ENCODE results near the gene KIN.
"Not testable (repeated sequence)": the region's sequence is repeated elsewhere in the genome, so short reads cannot be mapped to it uniquely, and the experiment has no call there.

KIN gene, protein sequence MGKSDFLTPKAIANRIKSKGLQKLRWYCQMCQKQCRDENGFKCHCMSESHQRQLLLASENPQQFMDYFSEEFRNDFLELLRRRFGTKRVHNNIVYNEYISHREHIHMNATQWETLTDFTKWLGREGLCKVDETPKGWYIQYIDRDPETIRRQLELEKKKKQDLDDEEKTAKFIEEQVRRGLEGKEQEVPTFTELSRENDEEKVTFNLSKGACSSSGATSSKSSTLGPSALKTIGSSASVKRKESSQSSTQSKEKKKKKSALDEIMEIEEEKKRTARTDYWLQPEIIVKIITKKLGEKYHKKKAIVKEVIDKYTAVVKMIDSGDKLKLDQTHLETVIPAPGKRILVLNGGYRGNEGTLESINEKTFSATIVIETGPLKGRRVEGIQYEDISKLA

DNA sequence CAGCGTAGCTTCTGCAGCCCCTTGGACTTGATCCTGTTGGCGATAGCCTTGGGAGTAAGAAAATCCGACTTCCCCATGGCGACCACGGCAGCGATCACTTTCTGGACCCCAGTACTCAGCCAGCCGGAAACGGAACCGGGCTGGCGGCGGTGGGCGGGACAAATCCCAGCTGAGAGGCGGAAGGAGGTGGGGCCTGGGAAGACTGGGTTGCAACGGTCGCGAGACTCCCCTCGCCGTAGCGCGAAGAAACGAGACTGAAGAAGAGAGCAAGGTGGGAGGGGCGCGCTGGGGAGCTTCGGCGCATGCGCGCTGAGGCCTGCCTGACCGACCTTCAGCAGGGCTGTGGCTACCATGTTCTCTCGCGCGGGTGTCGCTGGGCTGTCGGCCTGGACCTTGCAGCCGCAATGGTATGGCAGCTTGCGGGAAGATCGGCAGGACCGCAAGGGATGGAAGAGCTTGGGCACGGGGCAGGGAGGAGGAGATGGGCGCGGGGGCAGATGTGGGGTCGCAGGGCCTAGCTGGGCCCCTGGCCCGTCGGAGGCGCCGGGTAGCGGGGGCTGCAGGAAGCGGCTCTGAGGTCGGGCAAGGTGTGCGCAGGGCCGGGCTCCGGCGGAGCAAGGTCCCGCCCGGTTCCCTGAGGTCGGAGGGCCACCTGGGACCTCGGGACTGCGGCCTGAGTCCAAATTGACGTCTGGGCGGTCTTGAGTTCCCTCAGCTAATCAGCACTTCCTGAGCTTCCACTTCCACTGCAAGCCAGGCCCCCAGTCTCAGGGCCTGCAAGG lies at the start of gene KIN, which contains the start of gene ATP5F1C:
Gene KIN (minus strand): TSS at position 137 of the 782 bp plus-strand sequence. CDS start 60 bp downstream, at position 77.
Gene ATP5F1C (plus strand): TSS at position 321 of the 782 bp plus-strand sequence. CDS start 31 bp downstream, at position 352.
- DNase-seq: peak; percentile 97

DNA sequence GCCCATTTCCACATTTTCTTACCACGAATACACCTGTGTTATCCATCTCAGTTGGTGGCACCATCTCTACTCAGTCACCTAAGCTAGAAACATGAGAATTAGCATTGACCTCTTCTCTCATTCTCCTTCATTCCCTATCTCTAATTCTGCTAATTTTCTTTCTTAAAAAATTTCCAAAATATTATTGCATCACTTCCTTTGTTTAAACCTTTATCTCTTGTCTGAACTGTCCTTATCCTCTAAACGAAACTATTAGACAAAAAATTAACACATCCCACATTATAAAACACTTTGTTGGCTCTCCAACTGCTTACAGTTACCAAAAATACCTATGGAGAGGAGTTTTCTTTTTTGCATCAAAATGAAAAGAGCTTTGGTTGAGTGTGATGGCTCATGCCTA lies 48.8 kb upstream of the KIN start:
- no peak for DNase-seq

DNA sequence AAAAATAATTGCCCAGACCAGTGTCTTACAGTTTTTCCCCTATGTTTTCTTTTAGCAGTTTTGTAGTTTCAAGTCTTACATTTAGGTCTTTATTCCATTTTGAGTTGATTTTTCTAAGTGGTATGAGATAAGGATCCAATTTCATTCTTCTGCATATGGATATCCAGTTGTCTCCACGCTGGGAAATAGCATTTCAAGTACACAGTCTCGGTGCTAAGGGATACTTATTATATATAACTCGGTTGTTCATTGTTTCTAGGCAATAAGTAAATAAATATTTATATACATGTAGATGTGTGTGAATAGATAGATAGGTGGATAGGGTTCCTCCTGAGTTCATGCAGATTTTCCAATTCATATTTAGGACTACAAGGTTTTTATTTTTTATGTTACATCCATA lies 46.5 kb upstream of the KIN start:
- DNase-seq: no peak

DNA sequence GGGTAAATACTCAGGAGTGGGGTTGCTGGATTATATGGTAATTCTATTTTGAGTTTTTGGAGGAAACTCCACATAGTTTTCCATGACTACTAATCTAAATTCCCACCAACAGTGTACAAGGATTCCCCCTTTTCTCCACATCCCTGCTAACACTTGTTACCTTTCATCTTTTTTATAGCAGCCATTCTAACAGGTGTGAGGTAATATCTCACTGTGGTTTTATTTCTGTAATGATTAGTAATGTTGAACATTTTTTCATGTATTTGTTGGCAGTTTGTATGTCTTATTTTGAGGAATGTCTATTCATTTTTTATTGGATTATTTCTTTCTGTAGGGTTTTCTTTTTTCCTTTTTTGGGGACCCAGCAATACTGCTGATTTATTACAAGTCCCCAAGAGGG lies 45.4 kb upstream of the KIN start:
- no peak for DNase-seq

DNA sequence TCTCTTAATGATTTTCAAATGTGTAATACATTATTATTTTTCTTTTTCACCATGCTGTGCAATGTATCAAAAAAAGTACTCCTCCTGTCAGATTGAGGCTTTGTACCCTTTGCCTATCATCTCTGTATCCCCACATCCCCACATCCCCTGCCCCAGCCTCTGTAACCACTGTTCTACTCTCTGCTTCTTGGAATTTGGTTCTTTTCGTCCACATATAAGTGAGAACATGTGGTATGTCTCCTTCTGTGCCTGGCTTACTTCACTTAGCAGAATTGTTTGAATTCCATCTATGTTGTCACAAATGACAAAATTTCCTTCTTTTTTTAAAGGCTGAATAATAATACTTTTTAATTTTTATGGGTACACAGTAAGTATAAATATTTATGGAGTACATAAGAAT lies 44.3 kb upstream of the KIN start:
- DNase-seq: no peak

DNA sequence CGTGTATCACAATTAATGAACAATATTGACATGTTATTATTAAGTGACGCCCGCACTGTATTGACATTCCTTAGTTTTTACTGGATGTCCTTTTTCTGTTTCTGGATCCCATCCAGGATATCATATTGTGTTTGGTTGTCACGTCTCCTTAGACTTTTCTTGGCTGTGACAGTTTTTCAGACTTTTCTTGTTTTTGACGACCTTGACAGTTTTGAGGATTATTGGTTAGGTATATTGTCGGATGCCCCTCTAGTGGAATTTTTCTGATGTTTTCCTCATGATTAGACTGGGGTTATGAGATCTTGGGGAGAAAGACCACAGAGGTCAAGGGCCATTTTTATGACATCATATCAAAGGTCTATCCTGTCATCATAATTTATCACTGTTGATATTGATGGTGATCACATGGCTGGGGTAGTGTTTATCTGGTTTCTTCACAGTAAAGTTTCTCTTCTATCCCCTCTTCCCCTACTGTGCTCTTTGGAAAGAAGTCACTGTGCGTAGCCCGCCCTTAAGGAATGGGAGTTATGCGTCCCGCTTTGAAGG lies 41.6 kb upstream of the KIN start:
- no peak for DNase-seq

DNA sequence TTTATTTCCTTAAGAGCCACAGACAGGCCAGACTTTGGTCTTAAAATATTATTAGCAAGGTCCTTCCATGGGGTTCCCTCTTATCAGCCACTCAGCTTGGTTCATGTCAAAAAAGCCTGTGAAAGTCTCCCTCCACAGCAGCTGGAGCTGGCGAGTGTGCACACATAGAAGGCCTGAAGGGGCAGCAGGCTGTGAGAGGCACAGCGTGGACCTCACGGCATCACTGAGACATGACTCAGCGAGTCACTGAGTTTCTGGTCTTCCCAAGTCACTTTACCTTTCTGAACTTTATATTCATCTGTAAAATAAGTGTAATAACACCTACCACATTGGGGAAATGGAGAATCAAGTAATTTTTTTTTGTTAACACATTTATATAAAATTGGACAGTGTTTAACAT lies 39.2 kb upstream of the KIN start:
- DNase-seq: no peak

DNA sequence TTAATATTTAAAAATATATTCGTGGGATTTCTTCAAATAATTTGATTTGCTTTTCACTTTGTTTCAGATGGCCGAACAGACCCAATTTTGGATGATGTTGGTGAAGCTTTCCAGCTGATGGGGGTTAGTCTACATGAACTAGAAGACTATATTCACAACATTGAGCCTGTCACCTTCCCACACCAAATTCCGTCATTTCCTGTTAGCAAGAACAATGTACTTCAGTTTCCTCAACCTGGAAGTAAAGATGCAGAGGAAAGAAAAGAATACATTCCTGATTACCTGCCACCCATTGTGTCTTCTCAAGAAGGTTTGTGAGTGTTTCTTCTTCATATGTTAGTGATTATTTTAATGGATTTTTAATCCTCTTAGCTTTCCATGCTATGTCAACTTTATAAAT lies 36.5 kb upstream of the KIN start:
- DNase-seq: no peak

DNA sequence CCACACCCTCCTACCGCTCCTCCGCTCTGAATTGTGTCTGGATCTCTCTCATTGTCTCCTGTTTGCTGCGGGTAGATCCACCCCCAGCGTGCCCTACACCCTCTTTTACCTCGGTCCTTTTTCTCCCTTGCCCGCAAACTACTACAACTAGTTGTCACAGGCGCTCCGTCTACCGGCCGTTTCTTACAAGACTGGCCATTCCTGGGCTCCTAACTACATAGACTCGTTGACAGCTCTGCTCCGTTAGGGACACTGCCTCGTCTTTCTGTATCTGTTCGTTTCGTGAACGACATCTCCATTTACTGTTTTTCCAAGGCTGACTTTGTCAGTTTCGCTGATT lies 31.3 kb upstream of the KIN start:
- no peak for DNase-seq

DNA sequence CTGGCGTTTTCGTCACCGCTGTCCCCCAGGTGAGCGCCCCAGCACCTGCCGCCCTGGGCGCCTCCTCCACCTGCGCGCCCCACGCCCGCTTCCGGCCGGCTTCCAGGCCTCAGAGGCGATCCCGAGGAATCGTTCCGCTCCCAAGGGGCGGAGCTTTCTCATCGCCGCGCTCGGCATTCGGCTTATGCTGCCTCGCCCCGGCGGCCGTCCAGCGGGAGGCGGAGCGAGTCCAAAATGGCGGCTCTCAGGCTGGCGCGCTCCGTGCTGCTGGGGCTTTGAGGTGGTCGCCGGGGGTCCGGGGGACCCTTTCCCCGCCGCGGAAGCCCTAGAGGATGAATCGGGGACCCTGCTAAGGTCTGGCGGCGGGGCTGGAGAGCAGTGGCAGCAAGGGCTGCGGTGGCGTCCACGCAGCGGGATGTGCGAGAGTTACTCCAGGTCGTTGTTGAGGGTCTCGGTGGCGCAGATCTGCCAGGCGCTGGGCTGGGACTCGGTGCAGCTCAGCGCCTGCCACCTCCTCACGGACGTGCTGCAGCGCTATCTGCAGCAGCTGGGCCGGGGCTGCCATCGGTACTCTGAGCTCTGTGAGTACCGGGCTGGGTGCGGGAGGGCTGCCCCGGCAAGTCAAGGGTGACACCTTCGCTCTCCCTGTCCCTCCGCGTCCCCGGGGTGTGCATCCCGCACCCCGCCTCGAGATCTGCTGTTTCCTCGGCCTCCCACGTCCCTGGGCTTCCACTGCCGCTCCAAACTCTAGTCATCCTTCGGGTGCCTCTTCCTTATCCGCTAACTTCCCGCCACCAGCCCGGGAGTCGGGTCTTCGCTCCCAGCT lies 30.7 kb upstream of the KIN start, which contains the start of gene TAF3:
Gene TAF3 (plus strand): TSS at position 211 of the 826 bp plus-strand sequence. CDS start 205 bp downstream, at position 416.
- DNase-seq: peak; percentile 89

DNA sequence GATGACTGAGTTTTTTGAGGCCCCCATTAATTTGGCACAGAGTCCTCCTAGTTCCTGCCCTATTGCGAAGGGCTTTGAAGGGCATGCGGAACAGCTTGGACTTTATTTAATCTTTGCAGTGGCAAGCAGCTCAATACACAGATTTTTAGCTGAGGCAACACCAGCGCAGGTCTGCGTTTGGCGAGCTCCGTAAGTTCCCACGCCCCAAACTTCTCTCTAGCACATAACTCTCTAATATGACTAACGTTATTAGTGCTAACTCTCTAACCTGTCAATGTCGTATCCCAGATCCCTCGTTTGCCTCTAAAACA lies 30.1 kb upstream of the KIN start:
- DNase-seq: no peak

DNA sequence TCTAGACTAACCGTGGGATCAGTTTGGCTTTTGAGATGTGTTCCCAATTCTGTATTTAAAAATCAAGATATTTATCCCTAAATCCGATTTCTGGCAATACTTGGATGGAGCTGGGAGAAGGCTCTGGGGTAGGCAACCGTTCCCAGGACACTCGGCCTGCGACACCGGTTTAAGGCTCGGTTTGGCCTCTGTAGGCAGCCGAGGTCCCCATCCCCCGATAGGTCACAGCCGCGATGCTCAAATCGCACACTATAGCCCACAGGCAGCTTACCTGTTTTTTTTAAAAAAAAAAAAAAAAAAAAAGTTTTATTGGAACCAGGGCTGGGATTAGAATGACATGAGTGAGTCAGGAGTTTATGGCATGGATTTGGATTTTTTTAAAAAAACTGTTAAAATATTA lies 29.8 kb upstream of the KIN start:
- no peak for DNase-seq

DNA sequence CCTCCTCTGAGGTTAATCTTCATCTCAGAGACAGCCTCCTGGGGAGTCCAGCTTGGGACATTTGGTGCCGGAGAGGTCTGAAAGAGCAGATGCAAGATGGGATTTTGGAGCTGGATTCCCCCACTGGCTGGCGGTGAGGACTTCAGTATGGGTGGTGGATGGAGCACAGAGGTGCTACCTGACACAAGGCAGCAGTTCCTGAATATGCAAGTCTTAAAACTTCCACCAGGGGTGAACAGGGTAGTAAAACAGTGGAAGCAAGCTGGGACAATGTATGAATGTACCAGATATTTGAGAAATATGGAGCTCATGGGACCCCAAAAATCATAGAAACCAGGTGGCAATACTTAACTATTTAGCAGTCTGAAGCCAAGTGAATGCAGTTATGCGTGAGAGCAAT lies 25.7 kb upstream of the KIN start:
- DNase-seq: no peak

DNA sequence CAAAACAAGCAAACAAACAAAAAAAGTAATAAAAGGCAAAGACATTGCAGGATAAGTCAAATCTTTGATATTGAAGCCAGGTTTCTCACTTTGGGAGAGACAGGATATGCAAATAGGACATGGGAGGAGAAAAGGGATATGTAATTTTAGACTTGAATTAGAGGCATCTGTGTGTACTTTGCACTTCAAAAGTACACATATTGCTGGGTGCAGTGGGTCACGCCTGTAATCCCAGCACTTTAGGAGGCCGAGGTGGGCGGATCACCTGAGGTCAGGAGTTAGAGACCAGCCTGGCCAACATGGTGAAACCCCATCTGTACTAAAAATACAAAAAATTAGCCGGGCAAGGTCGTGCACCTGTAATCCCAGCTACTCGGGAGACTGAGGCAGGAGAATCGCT lies 23.9 kb upstream of the KIN start:
- DNase-seq: not testable (repeated sequence)

DNA sequence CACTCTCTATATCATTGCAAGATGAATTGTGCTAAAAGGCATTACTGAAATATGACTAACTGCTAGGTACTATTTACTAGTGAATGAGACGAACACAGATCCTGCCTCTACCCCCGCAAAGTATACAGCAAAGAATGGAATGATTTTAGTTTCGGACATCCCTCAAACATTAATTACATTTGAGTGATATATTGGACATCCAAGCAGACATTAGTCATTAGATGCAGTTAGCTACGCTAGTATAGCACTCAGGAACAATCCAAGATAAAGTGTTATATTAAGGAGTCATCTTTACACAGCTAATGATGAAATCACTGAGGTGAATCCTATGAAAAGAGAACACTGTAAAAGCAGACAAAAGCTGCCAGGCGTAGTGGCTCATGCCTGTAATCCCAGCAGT lies 23.2 kb upstream of the KIN start:
- DNase-seq: no peak

DNA sequence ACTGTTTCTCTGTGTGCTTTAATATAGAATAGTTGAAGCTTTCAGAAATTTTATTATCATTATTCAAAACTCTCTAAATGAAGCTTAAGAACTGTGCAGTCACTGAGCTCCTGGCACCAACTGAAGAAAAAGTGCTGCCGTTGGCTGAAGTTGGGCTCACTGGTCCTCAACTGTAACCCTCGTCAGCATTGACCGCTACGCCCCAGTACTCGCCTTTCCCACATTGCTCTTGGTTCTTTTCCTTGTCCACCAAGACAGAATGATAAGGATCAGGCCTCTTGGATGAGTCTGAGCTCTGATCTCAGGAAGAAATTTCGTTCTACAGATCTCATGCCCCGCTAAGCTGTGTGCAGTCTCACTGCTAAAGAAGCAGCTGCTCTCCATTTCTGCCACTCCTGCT lies 22.6 kb upstream of the KIN start:
- no peak for DNase-seq

DNA sequence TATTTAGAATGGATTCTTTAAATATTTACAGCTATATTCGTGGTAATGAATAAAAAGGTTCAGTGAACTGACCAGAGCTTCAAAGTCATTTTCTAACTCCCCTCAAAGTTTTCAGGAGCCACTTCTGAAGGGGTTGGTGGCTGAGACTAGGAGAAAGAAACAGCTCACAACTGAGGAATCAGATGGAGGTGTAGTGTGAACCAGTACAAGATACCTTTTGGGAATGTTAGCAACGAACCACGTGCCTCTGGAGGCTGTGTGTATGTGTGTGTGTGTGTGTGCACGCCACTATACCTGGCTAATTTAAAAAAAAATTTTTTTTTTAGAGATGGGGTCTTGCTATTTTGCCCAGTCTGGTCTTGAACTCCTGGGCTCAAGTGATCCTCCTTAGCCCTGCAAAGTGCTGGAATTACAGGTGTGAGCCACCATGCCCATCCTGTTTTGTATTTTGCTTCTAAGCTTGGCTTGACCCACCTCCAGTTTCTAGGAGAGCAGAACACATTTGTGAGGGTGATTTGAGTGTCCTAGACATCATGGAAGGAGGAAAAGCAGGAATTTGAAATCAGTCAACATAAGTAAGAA lies 21.0 kb upstream of the KIN start:
- DNase-seq: no peak

DNA sequence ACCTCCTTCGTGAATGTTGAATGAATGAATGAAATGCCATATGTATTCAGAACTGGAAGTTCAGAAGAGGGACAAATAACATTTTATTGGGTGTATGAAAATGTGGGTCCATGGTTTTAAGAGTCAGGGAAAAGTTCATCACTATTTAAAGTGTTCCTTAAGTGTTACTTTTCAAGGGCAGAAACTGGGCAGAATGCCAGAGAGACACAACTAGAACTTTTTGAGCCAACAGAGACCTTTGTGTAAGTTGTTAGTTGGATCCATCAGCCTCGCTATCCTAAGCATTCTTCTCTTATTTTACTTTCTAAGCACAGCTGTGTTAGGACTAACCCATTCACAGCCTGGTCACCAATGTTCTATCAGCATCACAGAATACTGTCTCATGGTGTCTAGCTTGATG lies 16.9 kb upstream of the KIN start:
- DNase-seq: no peak

DNA sequence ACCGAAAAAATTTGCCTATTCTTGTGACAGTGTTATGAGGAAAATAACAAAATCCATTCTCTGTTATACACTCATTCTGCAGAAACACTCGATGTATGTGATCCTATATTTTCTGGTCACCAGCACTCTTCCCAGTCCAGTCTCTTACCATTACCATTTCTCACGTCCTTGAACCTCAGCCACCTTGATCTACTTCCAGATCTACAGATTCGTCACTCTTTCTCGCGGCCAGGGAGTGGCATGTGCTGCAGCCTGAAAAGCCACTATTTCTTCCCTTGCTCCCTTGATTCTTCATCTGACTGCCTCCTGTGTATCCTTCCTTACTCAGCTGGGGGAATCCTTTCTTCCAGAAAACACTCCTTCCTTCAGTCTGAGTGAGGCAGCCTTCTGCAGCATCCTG lies 16.4 kb upstream of the KIN start:
- DNase-seq: no peak

DNA sequence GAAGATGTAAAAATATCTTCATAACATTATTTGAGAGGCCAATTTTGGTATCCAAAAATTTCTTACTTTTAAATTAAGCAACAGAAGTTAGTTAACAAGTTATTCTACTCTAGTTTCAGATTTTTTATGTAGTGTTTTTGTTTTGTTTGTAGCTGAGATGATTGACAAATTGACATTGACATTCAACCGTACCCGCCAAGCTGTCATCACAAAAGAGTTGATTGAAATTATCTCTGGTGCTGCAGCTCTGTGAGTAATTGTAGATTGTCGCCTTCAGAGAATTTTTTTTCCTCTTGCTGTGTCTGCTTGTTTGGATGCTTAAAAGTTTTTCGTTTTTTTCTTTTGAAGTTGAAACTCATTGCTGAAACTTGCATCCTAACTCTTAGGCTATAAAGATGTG lies 14.8 kb upstream of the KIN start:
- no peak for DNase-seq

DNA sequence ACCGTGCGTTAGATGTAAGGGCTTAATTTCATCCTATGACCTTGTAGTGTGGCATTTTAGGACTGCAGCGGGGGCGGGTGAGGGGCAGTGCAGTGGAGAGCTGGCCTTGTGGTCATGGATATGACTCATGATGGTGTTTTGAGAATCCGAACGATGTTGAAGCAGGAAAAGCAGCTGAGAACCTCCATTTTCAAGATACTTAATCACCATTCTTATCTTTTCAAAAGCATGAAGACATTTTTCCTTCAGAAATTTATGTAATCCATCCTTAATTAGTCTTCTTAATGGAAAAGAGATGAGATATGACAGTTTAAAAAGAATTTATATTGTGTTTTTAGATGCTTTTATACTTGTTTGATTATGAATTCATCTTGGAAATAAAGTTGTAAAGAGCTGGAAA lies 9.8 kb upstream of the KIN start:
- no peak for DNase-seq

DNA sequence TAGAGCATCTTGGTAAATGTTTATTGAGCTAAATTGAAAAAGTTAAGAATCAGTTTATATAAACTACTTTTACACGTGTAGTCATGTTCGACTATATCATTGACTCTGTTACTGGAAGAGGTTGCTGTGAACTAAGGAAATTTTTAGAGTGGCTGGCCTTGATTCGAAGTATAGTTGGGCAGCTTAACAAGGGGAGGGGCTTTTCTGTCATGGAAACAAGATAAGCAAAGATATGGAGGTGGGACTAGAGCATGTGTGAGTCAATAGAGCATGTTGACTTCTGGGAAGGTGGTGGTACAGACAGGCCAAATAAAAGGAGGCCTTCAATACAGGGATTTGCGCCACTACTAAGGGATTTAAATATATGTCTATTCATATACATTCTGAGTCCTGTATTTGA lies 7.8 kb upstream of the KIN start:
- DNase-seq: no peak
